ENCODE data around the gene ADAM10.

Gene ADAM10

DNA sequence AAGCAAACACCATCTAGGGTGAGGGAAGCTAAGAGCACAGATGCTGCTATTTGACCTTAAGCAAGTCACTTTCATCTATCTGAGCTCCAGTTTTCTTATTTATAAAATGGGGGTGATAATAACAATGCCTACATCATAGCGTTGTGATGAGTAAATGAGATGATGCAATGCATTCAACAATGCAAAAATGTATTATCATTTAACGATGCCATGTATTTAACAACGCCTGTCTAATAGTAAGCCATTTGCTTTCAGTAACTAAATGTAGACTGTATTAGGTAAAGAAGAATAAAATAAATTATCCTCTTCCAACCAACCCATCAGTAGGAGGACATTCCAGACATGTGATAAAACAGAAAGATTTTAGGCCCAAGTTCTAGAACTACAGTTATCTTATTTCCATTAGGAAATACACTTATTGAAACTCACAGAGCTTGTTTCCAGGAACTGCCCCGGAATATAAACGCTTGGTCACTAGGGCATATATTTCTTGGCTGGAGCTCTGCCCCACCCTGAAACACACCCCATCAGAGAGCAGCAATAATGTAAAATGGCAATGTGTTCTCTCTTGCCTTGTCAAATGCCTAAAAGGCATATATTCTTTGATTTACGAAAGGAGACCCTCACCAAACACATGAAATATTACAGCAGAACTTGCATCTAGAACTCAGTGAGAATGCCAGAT lies 189.5 kb downstream of the ADAM10 start:
- Histone ChIP-seq H3K4me3 (ENCODE audit: insufficient read depth, low read depth, low read length) (no peak overlapping the region), H3K27ac (ENCODE audit: insufficient read depth, low read depth, low read length, poor library complexity, severe bottlenecking) (no peak overlapping the region), H3K27me3 (ENCODE audit: control insufficient read depth, insufficient read depth, low read length, poor library complexity, severe bottlenecking) (no peaks in the 10 kb centered on the region), H3K4me1 (ENCODE audit: control insufficient read depth, insufficient read depth, low read length) (peaks cover 4% of the 10 kb centered on the region), H3K9me3 (ENCODE audit: control insufficient read depth, low read length) (no peaks in the 10 kb centered on the region), H3K36me3 (ENCODE audit: control insufficient read depth, insufficient read depth, low read length) (no peaks in the 10 kb centered on the region)
- WGBS, 2 experiments: 70 to 78% methylated on average over 4 to 6 of the region's 6 CpGs

- 94 to 95% methylated on average over 1 of the region's 1 CpG for WGBS, 2 experiments
- no peak overlapping the region for H3K27ac ChIP-seq (ENCODE audit: insufficient read depth, low read depth, low read length, poor library complexity, severe bottlenecking)
- H3K27me3 ChIP-seq (ENCODE audit: control insufficient read depth, insufficient read depth, low read length, poor library complexity, severe bottlenecking): no peaks in the 10 kb centered on the region
- no peak overlapping the region for H3K4me3 ChIP-seq (ENCODE audit: insufficient read depth, low read depth, low read length)
- peaks cover 4% of the 10 kb centered on the region for H3K4me1 ChIP-seq (ENCODE audit: control insufficient read depth, insufficient read depth, low read length)
- H3K9me3 ChIP-seq (ENCODE audit: control insufficient read depth, low read length): no peaks in the 10 kb centered on the region
- H3K36me3 ChIP-seq (ENCODE audit: control insufficient read depth, insufficient read depth, low read length): no peaks in the 10 kb centered on the region
Observed at GRCh38 chr15:58558777-58559176, 190.7 kb downstream of the ADAM10 start.

DNA sequence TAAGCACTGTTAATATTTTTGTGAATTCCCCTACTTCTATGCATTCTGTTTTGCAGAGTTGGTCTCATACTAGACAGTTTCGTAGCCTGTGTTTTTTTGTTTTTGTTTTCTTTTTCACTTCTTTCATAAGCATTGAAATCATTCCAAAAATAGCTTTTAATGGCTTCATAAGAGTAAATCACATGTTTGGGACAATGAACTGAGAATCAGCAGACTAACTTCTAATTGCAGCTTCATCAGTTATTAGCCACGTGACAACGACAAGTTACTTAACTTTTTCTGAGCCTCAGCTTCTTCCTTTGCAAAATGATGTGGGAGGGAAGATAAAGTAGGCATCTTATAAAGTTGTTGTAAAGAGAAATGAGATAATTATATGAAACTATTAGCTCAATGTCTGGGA lies 193.0 kb downstream of the ADAM10 start:
- WGBS, 2 experiments: 98 to 100% methylated on average over 2 to 3 of the region's 3 CpGs
- no peak overlapping the region for H3K27ac ChIP-seq (ENCODE audit: insufficient read depth, low read depth, low read length, poor library complexity, severe bottlenecking)
- no peaks in the 10 kb centered on the region for H3K9me3 ChIP-seq (ENCODE audit: control insufficient read depth, low read length)
- no peaks in the 10 kb centered on the region for H3K27me3 ChIP-seq (ENCODE audit: control insufficient read depth, insufficient read depth, low read length, poor library complexity, severe bottlenecking)
- no peaks in the 10 kb centered on the region for H3K36me3 ChIP-seq (ENCODE audit: control insufficient read depth, insufficient read depth, low read length)
- H3K4me3 ChIP-seq (ENCODE audit: insufficient read depth, low read depth, low read length): no peak overlapping the region
- H3K4me1 ChIP-seq (ENCODE audit: control insufficient read depth, insufficient read depth, low read length): peaks cover 4% of the 10 kb centered on the region

GRCh38 chr15:58556028-58556361 lies 193.5 kb downstream of the ADAM10 start:
- WGBS, 2 experiments: 87 to 88% methylated on average over 2 of the region's 2 CpGs

DNA sequence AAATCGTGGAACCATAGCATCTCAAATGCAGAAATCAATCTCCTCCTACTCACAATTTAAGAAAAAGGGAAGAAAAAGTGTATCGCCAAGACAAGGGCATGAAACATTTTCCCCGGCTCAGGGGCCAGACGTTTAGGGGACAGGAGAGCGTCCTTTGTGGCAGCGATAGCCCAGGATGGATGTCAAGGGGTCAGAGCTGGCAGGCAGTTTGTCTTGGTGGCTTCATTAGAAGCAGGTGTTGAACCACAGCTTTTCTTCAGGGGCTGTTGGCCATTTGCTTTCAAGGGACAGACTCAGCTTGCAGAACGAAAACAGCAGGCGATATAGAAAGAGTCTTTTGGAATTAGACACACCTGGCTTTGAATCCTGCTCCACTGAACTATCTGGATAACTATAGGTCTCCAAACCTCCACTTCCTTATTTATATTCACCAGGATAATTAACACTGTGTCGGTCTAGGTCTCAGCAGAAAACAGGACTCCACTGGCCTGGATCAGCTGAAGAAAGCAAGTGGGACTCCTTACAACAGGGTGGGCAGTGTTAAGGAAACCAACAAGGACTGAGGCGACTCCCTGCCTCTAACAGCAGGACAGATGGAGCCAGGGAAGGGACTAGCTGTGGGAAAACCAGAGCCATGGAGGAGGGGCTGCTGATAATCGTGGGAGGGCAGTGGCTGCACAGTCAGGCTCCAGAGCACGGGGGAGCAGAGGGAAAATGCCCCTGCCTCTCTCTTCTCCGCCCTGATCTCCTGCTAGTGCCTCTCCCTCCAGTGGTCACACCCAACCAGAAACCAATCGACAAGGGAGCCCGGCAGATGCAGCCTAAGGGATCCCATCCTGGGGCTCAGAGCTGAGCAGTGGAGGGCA lies 194.1 kb downstream of the ADAM10 start:
- H3K4me1 ChIP-seq (ENCODE audit: control insufficient read depth, insufficient read depth, low read length): peaks cover 4% of the 10 kb centered on the region
- H3K4me3 ChIP-seq (ENCODE audit: insufficient read depth, low read depth, low read length): no peak overlapping the region
- WGBS, 2 experiments: 68 to 70% methylated on average over 15 of the region's 15 CpGs
- H3K27me3 ChIP-seq (ENCODE audit: control insufficient read depth, insufficient read depth, low read length, poor library complexity, severe bottlenecking): no peaks in the 10 kb centered on the region
- H3K9me3 ChIP-seq (ENCODE audit: control insufficient read depth, low read length): no peaks in the 10 kb centered on the region
- H3K27ac ChIP-seq (ENCODE audit: insufficient read depth, low read depth, low read length, poor library complexity, severe bottlenecking): no peak overlapping the region
- H3K36me3 ChIP-seq (ENCODE audit: control insufficient read depth, insufficient read depth, low read length): no peaks in the 10 kb centered on the region

More at GRCh38 chr15:58556028-58556361, 193.5 kb downstream of the ADAM10 start:
- Histone ChIP-seq H3K36me3 (ENCODE audit: control insufficient read depth, insufficient read depth, low read length) (no peaks in the 10 kb centered on the region), H3K9me3 (ENCODE audit: control insufficient read depth, low read length) (no peaks in the 10 kb centered on the region), H3K4me1 (ENCODE audit: control insufficient read depth, insufficient read depth, low read length) (peaks cover 4% of the 10 kb centered on the region), H3K27ac (ENCODE audit: insufficient read depth, low read depth, low read length, poor library complexity, severe bottlenecking) (no peak overlapping the region), H3K27me3 (ENCODE audit: control insufficient read depth, insufficient read depth, low read length, poor library complexity, severe bottlenecking) (no peaks in the 10 kb centered on the region), H3K4me3 (ENCODE audit: insufficient read depth, low read depth, low read length) (no peak overlapping the region)

DNA sequence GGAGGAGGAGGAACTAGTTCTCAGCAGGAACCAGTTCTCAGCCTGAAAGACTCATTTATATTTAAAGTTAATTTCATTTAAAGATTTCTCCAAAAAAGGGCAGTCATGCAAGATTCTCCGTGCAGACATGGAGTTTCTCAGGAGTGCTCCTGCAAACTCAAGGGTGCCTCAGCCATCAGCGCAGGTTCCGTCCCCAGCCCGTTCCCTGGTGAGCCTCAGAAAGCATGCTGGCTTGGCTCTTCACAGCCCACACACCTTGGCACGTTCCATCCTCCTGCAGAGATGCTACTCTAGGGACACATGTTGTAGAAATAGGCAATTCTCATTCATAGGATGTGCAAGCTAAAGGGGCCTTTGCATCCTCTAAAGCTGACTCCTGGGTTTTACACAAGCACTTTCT lies 194.7 kb downstream of the ADAM10 start:
- no peaks in the 10 kb centered on the region for H3K36me3 ChIP-seq (ENCODE audit: control insufficient read depth, insufficient read depth, low read length)
- no peak overlapping the region for H3K27ac ChIP-seq (ENCODE audit: insufficient read depth, low read depth, low read length, poor library complexity, severe bottlenecking)
- H3K27me3 ChIP-seq (ENCODE audit: control insufficient read depth, insufficient read depth, low read length, poor library complexity, severe bottlenecking): no peaks in the 10 kb centered on the region
- H3K9me3 ChIP-seq (ENCODE audit: control insufficient read depth, low read length): no peaks in the 10 kb centered on the region
- WGBS, 2 experiments: 85% methylated on average over 5 of the region's 5 CpGs
- no peak overlapping the region for H3K4me3 ChIP-seq (ENCODE audit: insufficient read depth, low read depth, low read length)
- peaks cover 4% of the 10 kb centered on the region for H3K4me1 ChIP-seq (ENCODE audit: control insufficient read depth, insufficient read depth, low read length)

DNA sequence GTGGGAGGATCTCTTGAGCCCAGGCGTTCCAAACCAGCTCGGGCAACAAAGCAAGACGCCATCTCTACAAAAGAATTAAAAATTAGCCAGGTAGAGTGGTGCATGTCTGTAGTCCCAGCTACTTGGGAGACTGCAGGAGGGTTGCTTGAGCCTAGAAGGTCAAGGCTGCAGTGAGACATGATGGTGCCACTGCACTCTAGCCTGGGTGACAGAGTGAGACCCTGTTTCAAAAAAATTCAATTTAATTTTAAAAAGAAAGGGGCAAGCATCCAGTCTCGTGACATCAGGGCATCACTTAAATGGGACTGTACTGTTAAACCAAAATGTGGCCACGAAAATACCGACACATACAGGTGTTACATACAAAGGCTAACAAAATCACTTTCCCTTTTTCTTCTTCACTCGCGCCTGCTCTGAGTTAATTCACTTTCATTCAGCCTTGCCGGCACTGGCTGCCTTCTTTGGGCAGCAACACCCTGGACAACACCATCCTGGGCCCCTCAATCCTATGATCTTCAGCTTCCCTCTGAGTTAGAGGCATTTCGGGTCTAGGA lies 196.1 kb downstream of the ADAM10 start:
- Histone ChIP-seq H3K4me1 (ENCODE audit: control insufficient read depth, insufficient read depth, low read length) (peaks cover 4% of the 10 kb centered on the region), H3K36me3 (ENCODE audit: control insufficient read depth, insufficient read depth, low read length) (no peaks in the 10 kb centered on the region), H3K4me3 (ENCODE audit: insufficient read depth, low read depth, low read length) (no peak overlapping the region), H3K27ac (ENCODE audit: insufficient read depth, low read depth, low read length, poor library complexity, severe bottlenecking) (no peak overlapping the region), H3K27me3 (ENCODE audit: control insufficient read depth, insufficient read depth, low read length, poor library complexity, severe bottlenecking) (no peaks in the 10 kb centered on the region), H3K9me3 (ENCODE audit: control insufficient read depth, low read length) (no peaks in the 10 kb centered on the region)
- WGBS, 2 experiments: 91 to 95% methylated on average over 10 of the region's 10 CpGs

DNA sequence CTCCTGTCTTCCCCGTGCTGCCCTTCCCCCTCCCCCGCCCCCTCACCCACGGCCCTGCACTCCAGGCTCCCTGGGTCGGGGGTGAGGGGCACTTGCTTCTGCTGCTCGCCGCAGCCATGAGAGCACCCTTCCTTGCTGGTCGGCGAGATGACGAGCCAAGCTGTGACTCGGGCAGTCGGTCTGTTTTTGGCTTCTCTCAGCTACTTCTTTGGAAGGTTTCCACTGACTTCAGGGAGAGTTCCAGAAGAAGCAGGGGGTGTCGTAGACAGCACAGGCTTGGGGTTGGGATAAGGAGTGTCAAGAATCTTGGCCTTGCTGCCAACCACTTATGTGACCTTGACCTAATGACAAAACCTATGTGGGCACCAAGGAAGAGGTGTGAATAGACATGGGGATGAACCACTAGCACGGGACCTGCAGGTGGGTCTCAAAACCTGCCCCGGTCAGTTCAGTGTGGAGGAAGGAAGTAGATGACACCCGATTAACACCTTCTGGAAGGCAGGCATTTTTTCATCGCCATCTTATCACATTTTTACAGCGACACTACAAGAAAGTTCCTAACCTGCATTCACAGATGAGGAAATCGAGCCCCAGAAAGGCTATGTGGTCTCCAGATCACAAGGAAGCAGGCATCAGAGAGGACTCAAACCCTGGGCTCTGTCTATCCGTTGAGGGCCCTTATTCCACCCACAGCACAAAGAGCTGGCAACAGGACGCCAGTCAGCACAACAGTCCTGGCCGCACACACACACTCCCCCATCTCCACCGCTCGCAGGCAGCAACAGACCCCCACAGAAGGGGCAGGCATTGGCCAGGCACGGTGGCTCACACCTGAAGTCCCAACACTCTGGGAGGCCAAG lies 196.8 kb downstream of the ADAM10 start:
- Histone ChIP-seq H3K9me3 (ENCODE audit: control insufficient read depth, low read length) (no peaks in the 10 kb centered on the region), H3K27ac (ENCODE audit: insufficient read depth, low read depth, low read length, poor library complexity, severe bottlenecking) (no peak overlapping the region), H3K36me3 (ENCODE audit: control insufficient read depth, insufficient read depth, low read length) (no peaks in the 10 kb centered on the region), H3K4me3 (ENCODE audit: insufficient read depth, low read depth, low read length) (no peak overlapping the region), H3K27me3 (ENCODE audit: control insufficient read depth, insufficient read depth, low read length, poor library complexity, severe bottlenecking) (no peaks in the 10 kb centered on the region), H3K4me1 (ENCODE audit: control insufficient read depth, insufficient read depth, low read length) (peaks cover 4% of the 10 kb centered on the region)
- 86 to 89% methylated on average over 24 of the region's 24 CpGs for WGBS, 2 experiments

GRCh38 chr15:58551764-58552504 lies 197.6 kb downstream of the ADAM10 start:
- no peaks in the 10 kb centered on the region for H3K36me3 ChIP-seq (ENCODE audit: control insufficient read depth, insufficient read depth, low read length)
- WGBS, 2 experiments: 81 to 85% methylated on average over 23 of the region's 23 CpGs
- no peak overlapping the region for H3K27ac ChIP-seq (ENCODE audit: insufficient read depth, low read depth, low read length, poor library complexity, severe bottlenecking)
- no peak overlapping the region for H3K4me3 ChIP-seq (ENCODE audit: insufficient read depth, low read depth, low read length)
- H3K4me1 ChIP-seq (ENCODE audit: control insufficient read depth, insufficient read depth, low read length): peaks cover 4% of the 10 kb centered on the region
- H3K27me3 ChIP-seq (ENCODE audit: control insufficient read depth, insufficient read depth, low read length, poor library complexity, severe bottlenecking): no peaks in the 10 kb centered on the region
- H3K9me3 ChIP-seq (ENCODE audit: control insufficient read depth, low read length): no peaks in the 10 kb centered on the region
